Endodermal cell (in vitro differentiated cells): ENCODE results near the gene CD93. TPM values are rescaled to one million over a fixed set of nuclear protein-coding genes. Genes with fewer than 3 reads are reported as not detected.

Source experiments
- DNase-seq: peaks from one replicate; pipeline ENCODE4 v3.0.0-alpha.2; 2017
- H3K27ac ChIP-seq: 2 replicates; pipeline ENCODE4 v1.5.1; 2013; ENCODE audit warnings: mild to moderate bottlenecking, low read depth, low read length, moderate library complexity
- H3K27me3 ChIP-seq: 2 replicates; pipeline ENCODE4 v1.6.1; 2013; ENCODE audit warnings: mild to moderate bottlenecking, low read length, moderate library complexity; ENCODE audit not compliant: insufficient read depth, control insufficient read depth, poor library complexity, severe bottlenecking
- H3K36me3 ChIP-seq: 2 replicates; pipeline ENCODE4 v1.7.0; 2013; ENCODE audit warnings: mild to moderate bottlenecking, low read length, moderate library complexity; ENCODE audit not compliant: control insufficient read depth, insufficient read depth
- H3K4me1 ChIP-seq: one replicate; pipeline ENCODE4 v1.7.0; 2013; ENCODE audit warnings: low read length; ENCODE audit not compliant: control insufficient read depth, insufficient read depth
- H3K4me3 ChIP-seq: 2 replicates; pipeline ENCODE4 v1.5.1; 2013; ENCODE audit warnings: mild to moderate bottlenecking, low read length, moderate library complexity
- H3K9ac ChIP-seq: 2 replicates; pipeline ENCODE4 v1.6.1; 2013; ENCODE audit warnings: mild to moderate bottlenecking, low read length, moderate library complexity; ENCODE audit not compliant: poor library complexity, severe bottlenecking; ENCODE audit errors: extremely low read depth
- H3K9me3 ChIP-seq: 2 replicates; pipeline ENCODE4 v1.6.1; 2013; ENCODE audit warnings: mild to moderate bottlenecking, low read length, moderate library complexity; ENCODE audit not compliant: control insufficient read depth
- H3K27ac Mint-ChIP-seq: 2 replicates; pipeline ENCODE4 v1.8.0; 2020; ENCODE audit warnings: mixed read lengths
- H3K27me3 Mint-ChIP-seq: 2 replicates; pipeline ENCODE4 v1.8.0; 2021; ENCODE audit warnings: mild to moderate bottlenecking, mixed read lengths; ENCODE audit not compliant: insufficient read depth
- H3K36me3 Mint-ChIP-seq: 2 replicates; pipeline ENCODE4 v1.8.0; 2020; ENCODE audit warnings: low read depth, mixed read lengths
- H3K4me1 Mint-ChIP-seq: 2 replicates; pipeline ENCODE4 v1.8.0; 2020; ENCODE audit warnings: mixed read lengths
- H3K4me3 Mint-ChIP-seq: 2 replicates; pipeline ENCODE4 v1.8.0; 2020; ENCODE audit warnings: mild to moderate bottlenecking, moderate library complexity, mixed read lengths
- H3K9me3 Mint-ChIP-seq: 2 replicates; pipeline ENCODE4 v1.8.0; 2020; ENCODE audit warnings: mild to moderate bottlenecking, mixed read lengths
- WGBS, 2 experiments: methylation state at CpG; one replicate each; pipeline versions ENCODE4 v1.1.5 to v1.1.7; 2013; ENCODE audit warnings: missing lambda C conversion rate in 2 of 2, mixed read lengths in 1 of 2; ENCODE audit not compliant: insufficient coverage in 1 of 2, insufficient read length in 1 of 2; 5-methylcytosine and 5-hydroxymethylcytosine counted together
- total RNA-seq, 2 donors: library from RNA; stranded (reverse); fragmentation: NEBNext Ultra II Directional in 1 of 2; extraction: Animal tissue kit (Norgen Biotek cat#: 25700) in 1 of 2; gene quantifications; 2 replicates in 1 of 2; 3 replicates in 1 of 2; pipeline ENCODE4 v1.2.1, GENCODE V29; 2021
- TF ChIP-seq, protein P1 (sequence below): fragments of 200-600 bp; sonication (generic); conservative IDR thresholded peaks from 2 replicates; pipeline ENCODE4 v1.5.0; 2021; ENCODE audit warnings: antibody characterized with exemption, mild to moderate bottlenecking

The CD93 gene
- total RNA-seq, 2 donors from 2014 or later = 0.04 TPM; not detected in 1

DNA sequence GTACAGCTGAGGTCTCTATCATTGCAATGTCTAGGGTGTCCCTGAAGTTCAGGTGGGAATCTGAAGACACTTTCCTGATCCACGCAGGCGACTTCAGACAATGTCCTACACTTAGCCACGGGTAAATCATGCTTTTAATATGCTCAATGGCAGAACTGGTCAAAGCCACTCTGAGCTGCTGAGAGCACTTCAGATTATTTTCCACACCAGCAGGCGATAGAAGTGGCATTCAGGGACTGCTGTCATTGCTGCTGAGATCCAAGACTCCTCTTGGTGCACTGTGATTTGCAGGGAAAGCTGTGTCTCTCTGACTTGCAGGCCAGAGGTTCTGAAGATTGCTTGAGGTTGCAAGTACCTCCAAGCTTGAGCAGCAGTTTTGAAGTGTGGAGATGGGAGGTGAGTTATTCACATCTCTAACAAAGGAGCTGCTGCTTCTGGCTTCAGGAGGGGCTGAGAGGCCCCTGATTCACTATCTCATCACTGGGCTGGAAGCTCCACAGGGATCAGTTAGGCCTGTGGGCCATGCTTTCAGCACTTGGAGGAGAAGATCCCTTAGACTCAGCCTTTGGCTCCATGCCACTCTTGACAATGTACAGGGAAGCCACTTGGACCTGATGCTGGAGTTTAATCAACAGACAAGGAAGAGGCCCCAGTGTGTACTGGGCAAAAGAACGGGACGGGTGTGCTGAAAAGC lies 53.9 kb downstream of the CD93 start:
- H3K4me1 ChIP-seq = no peaks in the 10 kb centered on the region
- H3K27me3 Mint-ChIP-seq = peaks cover 65% of the 10 kb centered on the region
- no peaks in the 10 kb centered on the region for H3K9me3 ChIP-seq
- no peaks in the 10 kb centered on the region for H3K9me3 Mint-ChIP-seq
- no peak overlapping the region for H3K9ac ChIP-seq
- no peak for DNase-seq
- no peaks in the 10 kb centered on the region for H3K36me3 Mint-ChIP-seq
- H3K27ac Mint-ChIP-seq = no peak overlapping the region
- WGBS, 2 experiments = 91 to 98% methylated on average over 6 of the region's 6 CpGs
- H3K4me3 Mint-ChIP-seq = no peak overlapping the region
- H3K27me3 ChIP-seq = peaks cover 43% of the 10 kb centered on the region
- no peaks in the 10 kb centered on the region for H3K36me3 ChIP-seq
- H3K27ac ChIP-seq = no peak overlapping the region
- TF ChIP-seq, protein P1, sequence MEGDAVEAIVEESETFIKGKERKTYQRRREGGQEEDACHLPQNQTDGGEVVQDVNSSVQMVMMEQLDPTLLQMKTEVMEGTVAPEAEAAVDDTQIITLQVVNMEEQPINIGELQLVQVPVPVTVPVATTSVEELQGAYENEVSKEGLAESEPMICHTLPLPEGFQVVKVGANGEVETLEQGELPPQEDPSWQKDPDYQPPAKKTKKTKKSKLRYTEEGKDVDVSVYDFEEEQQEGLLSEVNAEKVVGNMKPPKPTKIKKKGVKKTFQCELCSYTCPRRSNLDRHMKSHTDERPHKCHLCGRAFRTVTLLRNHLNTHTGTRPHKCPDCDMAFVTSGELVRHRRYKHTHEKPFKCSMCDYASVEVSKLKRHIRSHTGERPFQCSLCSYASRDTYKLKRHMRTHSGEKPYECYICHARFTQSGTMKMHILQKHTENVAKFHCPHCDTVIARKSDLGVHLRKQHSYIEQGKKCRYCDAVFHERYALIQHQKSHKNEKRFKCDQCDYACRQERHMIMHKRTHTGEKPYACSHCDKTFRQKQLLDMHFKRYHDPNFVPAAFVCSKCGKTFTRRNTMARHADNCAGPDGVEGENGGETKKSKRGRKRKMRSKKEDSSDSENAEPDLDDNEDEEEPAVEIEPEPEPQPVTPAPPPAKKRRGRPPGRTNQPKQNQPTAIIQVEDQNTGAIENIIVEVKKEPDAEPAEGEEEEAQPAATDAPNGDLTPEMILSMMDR = no peak
- peaks cover 2% of the 10 kb centered on the region for H3K4me1 Mint-ChIP-seq
- H3K4me3 ChIP-seq = no peak overlapping the region

DNA sequence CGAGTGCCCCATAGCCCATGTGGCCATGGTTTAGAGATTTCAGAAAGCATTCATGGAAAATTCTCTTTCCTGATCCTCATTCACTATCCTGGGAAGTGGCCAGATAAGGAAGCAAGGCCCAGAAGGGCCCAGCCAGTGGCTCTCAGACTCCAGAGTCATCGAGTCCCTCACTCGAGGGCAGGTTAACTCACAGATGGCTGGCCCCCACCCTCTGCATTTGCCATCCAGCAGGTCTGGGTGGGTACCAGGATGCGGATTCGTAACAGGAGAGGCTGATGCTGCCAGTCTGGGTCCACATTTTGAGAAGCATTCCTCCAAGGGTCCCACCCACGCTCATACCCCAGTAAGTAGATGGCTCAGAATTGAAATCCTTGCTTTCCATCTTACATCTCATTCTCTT lies 54.8 kb downstream of the CD93 start:
- DNase-seq = no peak
- H3K9me3 ChIP-seq = no peaks in the 10 kb centered on the region
- H3K27me3 ChIP-seq = peaks cover 35% of the 10 kb centered on the region
- no peaks in the 10 kb centered on the region for H3K36me3 Mint-ChIP-seq
- peaks cover 2% of the 10 kb centered on the region for H3K4me1 Mint-ChIP-seq
- H3K27ac Mint-ChIP-seq = no peak overlapping the region
- H3K4me3 ChIP-seq = no peak overlapping the region
- TF ChIP-seq, protein P1 = no peak
- H3K27ac ChIP-seq = no peak overlapping the region
- no peak overlapping the region for H3K4me3 Mint-ChIP-seq
- 94 to 100% methylated on average over 4 to 6 of the region's 6 CpGs for WGBS, 2 experiments
- no peaks in the 10 kb centered on the region for H3K4me1 ChIP-seq
- H3K9ac ChIP-seq = no peak overlapping the region
- H3K27me3 Mint-ChIP-seq = peaks cover 60% of the 10 kb centered on the region
- H3K9me3 Mint-ChIP-seq = no peaks in the 10 kb centered on the region
- H3K36me3 ChIP-seq = no peaks in the 10 kb centered on the region

Other genes with a start within 250 kb of the CD93 start
- under 1 TPM in 1 of 2 donors, not detected in 1; 0.40 TPM for gene SSTR4, start 51.0 kb downstream of the CD93 start, total RNA-seq
- gene THBD, start 36.7 kb downstream of the CD93 start, total RNA-seq = 1 to 10 TPM; 1.2 to 2.0 TPM